Measurements from ENCODE around the gene WDR49. TPM values are rescaled to one million over a fixed set of nuclear protein-coding genes. Genes with fewer than 3 reads are reported as not detected.

The WDR49 gene
- total and polyA plus RNA-seq, 2 experiments from 2014 or later = 0.95 TPM; not detected in 1

- H3K4me3 ChIP-seq = no peak overlapping the region
- peaks cover 26% of the 10 kb centered on the region for H3K4me1 ChIP-seq (ENCODE audit: low read depth)
- no peaks in the 10 kb centered on the region for H3K9me3 ChIP-seq (ENCODE audit: low read depth)
- TF ChIP-seq CTCF (IDR thresholded peaks at IDR 0.05; ENCODE audit: low read depth, low read length) = no peak
- H3K36me3 ChIP-seq = no peaks in the 10 kb centered on the region
- no peak overlapping the region for H3K27ac ChIP-seq
- H3K27me3 ChIP-seq = no peaks in the 10 kb centered on the region
- no peak for DNase-seq (ENCODE audit: low read depth in 1 of 2, low spot score in 1 of 2)
These were observed 151.8 kb downstream of the WDR49 start for GRCh38 chr3:167501941-167502340.

GRCh38 chr3:167497903-167498302, 155.8 kb downstream of the WDR49 start:
- no peaks in the 10 kb centered on the region for H3K36me3 ChIP-seq
- TF ChIP-seq CTCF (IDR thresholded peaks at IDR 0.05; ENCODE audit: low read depth, low read length) = no peak
- no peaks in the 10 kb centered on the region for H3K27me3 ChIP-seq
- no peaks in the 10 kb centered on the region for H3K9me3 ChIP-seq (ENCODE audit: low read depth)
- H3K4me1 ChIP-seq (ENCODE audit: low read depth) = peaks cover 26% of the 10 kb centered on the region
- no peak for DNase-seq (ENCODE audit: low read depth in 1 of 2, low spot score in 1 of 2)
- no peak overlapping the region for H3K4me3 ChIP-seq
- H3K27ac ChIP-seq = no peak overlapping the region

GRCh38 chr3:167493244-167493643, 160.5 kb downstream of the WDR49 start:
- TF ChIP-seq CTCF (IDR thresholded peaks at IDR 0.05; ENCODE audit: low read depth, low read length) = no peak
- Histone ChIP-seq H3K9me3 (ENCODE audit: low read depth) (no peaks in the 10 kb centered on the region), H3K36me3 (no peaks in the 10 kb centered on the region), H3K4me3 (no peak overlapping the region), H3K27me3 (no peaks in the 10 kb centered on the region), H3K4me1 (ENCODE audit: low read depth) (peaks cover 4% of the 10 kb centered on the region), H3K27ac (no peak overlapping the region)
- DNase-seq (ENCODE audit: low read depth in 1 of 2, low spot score in 1 of 2) = no peak

GRCh38 chr3:167491621-167492020, 162.1 kb downstream of the WDR49 start:
- DNase-seq (ENCODE audit: low read depth in 1 of 2, low spot score in 1 of 2) = no peak
- Histone ChIP-seq H3K36me3 (no peaks in the 10 kb centered on the region), H3K27me3 (no peaks in the 10 kb centered on the region), H3K27ac (no peak overlapping the region), H3K9me3 (ENCODE audit: low read depth) (no peaks in the 10 kb centered on the region), H3K4me3 (no peak overlapping the region), H3K4me1 (ENCODE audit: low read depth) (no peaks in the 10 kb centered on the region)
- TF ChIP-seq CTCF (IDR thresholded peaks at IDR 0.05; ENCODE audit: low read depth, low read length) = no peak

GRCh38 chr3:167489571-167489970, 164.2 kb downstream of the WDR49 start:
- Histone ChIP-seq H3K36me3 (no peaks in the 10 kb centered on the region), H3K4me3 (no peak overlapping the region), H3K27me3 (no peaks in the 10 kb centered on the region), H3K9me3 (ENCODE audit: low read depth) (no peaks in the 10 kb centered on the region), H3K27ac (no peak overlapping the region), H3K4me1 (ENCODE audit: low read depth) (no peaks in the 10 kb centered on the region)
- no peak for DNase-seq (ENCODE audit: low read depth in 1 of 2, low spot score in 1 of 2)
- no peak for TF ChIP-seq CTCF (IDR thresholded peaks at IDR 0.05; ENCODE audit: low read depth, low read length)

GRCh38 chr3:167487556-167487955, 166.2 kb downstream of the WDR49 start:
- no peak overlapping the region for H3K4me3 ChIP-seq
- no peak overlapping the region for H3K27ac ChIP-seq
- no peak for TF ChIP-seq CTCF (IDR thresholded peaks at IDR 0.05; ENCODE audit: low read depth, low read length)
- no peak for DNase-seq (ENCODE audit: low read depth in 1 of 2, low spot score in 1 of 2)
- no peaks in the 10 kb centered on the region for H3K4me1 ChIP-seq (ENCODE audit: low read depth)
- no peaks in the 10 kb centered on the region for H3K27me3 ChIP-seq
- H3K36me3 ChIP-seq = no peaks in the 10 kb centered on the region
- H3K9me3 ChIP-seq (ENCODE audit: low read depth) = no peaks in the 10 kb centered on the region

Data from cardiac muscle cell (in vitro differentiated cells and primary cell).